ENCODE measurements around the gene BBIP1. TPM values are rescaled to one million over a fixed set of nuclear protein-coding genes. Genes with fewer than 3 reads are reported as not detected.
A peak's percentile ranks its signal among the peaks of the same experiment; 100 is the strongest.
"Not testable (repeated sequence)": the region's sequence is repeated elsewhere in the genome, so short reads cannot be mapped to it uniquely, and the experiment has no call there.

BBIP1 gene
- total RNA-seq, 1 experiment from 2014 or later: 12.7 TPM

- DNase-seq (ENCODE audit: low spot score): no peak
These were observed 32.9 kb downstream of the BBIP1 start for GRCh38 chr10:110885932-110886674.

GRCh38 chr10:110883924-110884323, 35.1 kb downstream of the BBIP1 start:
- no peak for DNase-seq (ENCODE audit: low spot score)

GRCh38 chr10:110881905-110882304, 37.1 kb downstream of the BBIP1 start:
- no peak for DNase-seq (ENCODE audit: low spot score)

- no peak for DNase-seq (ENCODE audit: low spot score)
These were observed 37.7 kb downstream of the BBIP1 start for GRCh38 chr10:110881247-110881646.

GRCh38 chr10:110880012-110880411, 39.0 kb downstream of the BBIP1 start:
- DNase-seq (ENCODE audit: low spot score): no peak

- DNase-seq (ENCODE audit: low spot score): no peak
These were observed 42.2 kb downstream of the BBIP1 start for GRCh38 chr10:110876788-110877187.

- no peak for DNase-seq (ENCODE audit: low spot score)
These were observed 43.0 kb downstream of the BBIP1 start for GRCh38 chr10:110876000-110876399.

GRCh38 chr10:110873951-110874350, 45.0 kb downstream of the BBIP1 start:
- no peak for DNase-seq (ENCODE audit: low spot score)

GRCh38 chr10:110872984-110873923, 45.7 kb downstream of the BBIP1 start:
- DNase-seq (ENCODE audit: low spot score): peak; percentile 50

- DNase-seq (ENCODE audit: low spot score): peak; percentile 19
These were observed 46.6 kb downstream of the BBIP1 start for GRCh38 chr10:110872145-110872983.

GRCh38 chr10:110871298-110872084, 47.5 kb downstream of the BBIP1 start, which contains the start of gene PDCD4:
Gene PDCD4 (plus strand): TSS chr10:110871928. CDS start chr10:110876028, 4,100 bp downstream.
- DNase-seq (ENCODE audit: low spot score): peak; percentile 97

GRCh38 chr10:110870823-110871297, 48.1 kb downstream of the BBIP1 start:
- DNase-seq (ENCODE audit: low spot score): no peak

- no peak for DNase-seq (ENCODE audit: low spot score)
These were observed 50.0 kb downstream of the BBIP1 start for GRCh38 chr10:110868981-110869380.

GRCh38 chr10:110867807-110868465, 51.0 kb downstream of the BBIP1 start:
- DNase-seq (ENCODE audit: low spot score): no peak

- DNase-seq (ENCODE audit: low spot score): not testable (repeated sequence)
These were observed 51.8 kb downstream of the BBIP1 start for GRCh38 chr10:110867011-110867806.

- no peak for DNase-seq (ENCODE audit: low spot score)
These were observed 53.0 kb downstream of the BBIP1 start for GRCh38 chr10:110865809-110866482.

GRCh38 chr10:110865186-110865808, 53.7 kb downstream of the BBIP1 start:
- DNase-seq (ENCODE audit: low spot score): no peak

- no peak for DNase-seq (ENCODE audit: low spot score)
These were observed 54.3 kb downstream of the BBIP1 start for GRCh38 chr10:110864662-110865140.
